ENCODE results near the gene VSTM2B.

VSTM2B gene

GRCh38 chr19:29516821-29517395 is 8.9 kb upstream of the VSTM2B start:
- no peak for DNase-seq

- no peak for DNase-seq
These were observed 8.4 kb upstream of the VSTM2B start for GRCh38 chr19:29517412-29517811.

- DNase-seq, result no peak
These were observed 7.8 kb upstream of the VSTM2B start for GRCh38 chr19:29517946-29518345.

- DNase-seq, result no peak
These were observed 6.6 kb upstream of the VSTM2B start for GRCh38 chr19:29519146-29519545.

- no peak for DNase-seq
These were observed 5.9 kb upstream of the VSTM2B start for GRCh38 chr19:29519931-29520330.

GRCh38 chr19:29520390-29520789 is 5.4 kb upstream of the VSTM2B start:
- no peak for DNase-seq

GRCh38 chr19:29521291-29522075 is 4.3 kb upstream of the VSTM2B start:
- DNase-seq, result no peak

GRCh38 chr19:29523568-29523967 is 2.2 kb upstream of the VSTM2B start:
- no peak for DNase-seq

GRCh38 chr19:29524201-29524911 is 1.4 kb upstream of the VSTM2B start:
- no peak for DNase-seq

- DNase-seq, result no peak
These were observed 622 bp upstream of the VSTM2B start for GRCh38 chr19:29524912-29525831.

- no peak for DNase-seq
These were observed 1.1 kb downstream of the VSTM2B start for GRCh38 chr19:29526730-29527499.

GRCh38 chr19:29527500-29528328 is 1.9 kb downstream of the VSTM2B start:
- DNase-seq, result no peak

GRCh38 chr19:29528350-29528945 is 2.7 kb downstream of the VSTM2B start:
- peak; percentile 25 for DNase-seq

- DNase-seq, result no peak
These were observed 3.3 kb downstream of the VSTM2B start for GRCh38 chr19:29528946-29529645.

- no peak for DNase-seq
These were observed 4.1 kb downstream of the VSTM2B start for GRCh38 chr19:29529646-29530539.

- no peak for DNase-seq
These were observed 5.0 kb downstream of the VSTM2B start for GRCh38 chr19:29530540-29531457.

GRCh38 chr19:29531458-29532025 is 5.7 kb downstream of the VSTM2B start:
- DNase-seq, result no peak

GRCh38 chr19:29532097-29532496 is 6.3 kb downstream of the VSTM2B start:
- no peak for DNase-seq

Measured in activated CD4-positive, alpha-beta T cell treated with anti-CD3 and anti-CD28 coated beads for 1 hour (primary cell).